GM20431 (cell line): Measurements from ENCODE around the gene TSACC.
"Not testable (repeated sequence)": the region's sequence is repeated elsewhere in the genome, so short reads cannot be mapped to it uniquely, and the experiment has no call there.

Experiments
- in situ Hi-C: fragments of 300-500 bp; cut with MseI, MboI; formaldehyde crosslinking; loops from one replicate; pipeline ENCODE4 v1.15.0; 2020; ENCODE audit warnings: low sequenced_read_pairs; ENCODE audit not compliant: unreplicated experiment

Gene TSACC

DNA sequence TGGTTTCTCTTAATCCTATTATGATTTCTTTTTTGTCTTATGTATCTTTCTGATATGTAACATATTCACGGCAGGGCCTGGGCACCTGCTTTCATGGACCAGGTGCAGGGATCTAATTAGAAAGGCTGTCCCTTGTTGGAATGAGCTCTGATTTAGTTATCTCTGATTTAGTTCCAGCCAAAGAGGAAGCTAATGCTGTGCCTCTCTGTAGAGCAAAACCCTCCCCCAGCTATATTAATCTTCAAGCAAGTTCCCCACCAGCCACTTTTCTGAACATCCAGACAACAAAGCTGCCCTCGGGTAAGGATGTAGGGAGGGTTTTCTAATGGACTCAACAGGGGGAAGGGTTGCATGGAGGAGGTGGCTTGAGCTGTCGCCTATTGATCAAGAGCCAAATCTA is 6.1 kb downstream of the TSACC start:
- in situ Hi-C loops, result no loop called here

GRCh38 chr1:156346035-156346434 is 7.7 kb downstream of the TSACC start:
- in situ Hi-C loops, result not testable (repeated sequence)

DNA sequence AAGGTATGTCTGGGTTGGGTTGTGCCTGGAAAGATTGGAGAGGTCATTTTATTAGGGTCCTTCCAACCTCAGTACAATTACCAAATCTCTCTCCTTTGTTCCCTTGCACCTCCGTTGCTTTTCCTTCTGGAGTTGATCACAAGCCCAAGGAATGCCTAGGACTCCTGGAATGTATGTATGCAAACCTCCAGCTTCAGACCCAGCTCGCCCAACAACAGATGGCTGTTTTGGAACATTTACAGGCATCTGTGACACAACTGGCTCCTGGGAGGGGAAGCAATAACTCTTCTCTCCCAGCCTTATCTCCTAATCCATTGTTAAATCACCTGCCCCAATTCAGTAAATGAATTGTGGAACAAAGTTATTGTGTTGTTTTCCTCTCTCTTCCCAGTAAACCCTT is 8.3 kb downstream of the TSACC start:
- in situ Hi-C loops, result no loop called here

GRCh38 chr1:156347331-156347730 is 9.0 kb downstream of the TSACC start:
- in situ Hi-C loops, result no loop called here

DNA sequence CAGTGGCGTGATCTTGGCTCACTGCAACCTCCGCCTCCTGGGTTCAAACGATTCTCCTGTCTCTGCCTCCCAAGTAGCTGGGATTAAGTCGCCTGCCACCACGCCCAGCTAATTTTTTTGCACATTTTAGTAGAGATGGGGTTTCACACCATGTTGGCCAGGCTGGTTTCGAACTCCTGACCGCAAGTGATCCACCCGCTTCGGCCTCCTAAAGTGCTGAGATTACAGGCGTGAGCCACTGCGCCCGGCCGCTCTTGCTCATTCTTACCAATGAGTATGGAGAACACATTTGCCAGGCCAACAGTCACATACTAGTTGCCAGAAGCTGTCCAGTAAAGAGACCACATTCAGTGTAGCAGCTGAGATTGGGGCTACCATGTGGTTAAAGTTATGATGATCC is 14.2 kb downstream of the TSACC start:
- in situ Hi-C loops, result not testable (repeated sequence)

DNA sequence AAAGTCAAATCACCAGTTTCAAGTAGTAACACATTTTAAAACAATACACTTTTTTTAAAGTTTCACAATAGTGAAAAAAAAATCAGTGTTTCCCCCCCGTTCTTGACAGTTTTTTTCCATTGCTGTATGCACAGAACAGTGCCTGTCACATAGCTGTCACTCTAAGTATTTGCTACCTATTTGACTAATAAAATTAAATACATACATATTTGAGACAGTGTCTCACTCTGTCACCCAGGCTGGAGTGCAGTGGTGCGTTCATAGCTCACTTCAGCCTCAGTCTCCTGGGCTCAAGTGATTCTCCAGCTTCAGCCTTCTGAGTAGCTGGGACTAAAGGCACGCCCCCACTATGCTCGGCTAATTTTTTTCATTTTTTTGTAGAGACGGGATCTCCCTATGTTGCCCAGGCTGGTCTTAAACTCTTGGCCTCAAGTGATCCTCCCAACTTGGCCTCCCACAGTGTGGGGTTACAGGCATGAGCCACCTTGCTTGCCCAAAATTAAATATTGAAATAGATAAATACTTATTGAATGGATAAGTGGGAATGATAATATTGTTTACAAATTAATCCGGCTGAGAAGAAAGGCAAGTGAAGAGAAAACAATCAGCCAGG is 18.0 kb downstream of the TSACC start:
- in situ Hi-C loops, result no loop called here

- in situ Hi-C loops, result no loop called here
Observed at GRCh38 chr1:156356875-156357534, 18.7 kb downstream of the TSACC start.

GRCh38 chr1:156357977-156358376 is 19.7 kb downstream of the TSACC start:
- in situ Hi-C loops, result no loop called here

GRCh38 chr1:156358641-156359040 is 20.3 kb downstream of the TSACC start:
- in situ Hi-C loops, result no loop called here

DNA sequence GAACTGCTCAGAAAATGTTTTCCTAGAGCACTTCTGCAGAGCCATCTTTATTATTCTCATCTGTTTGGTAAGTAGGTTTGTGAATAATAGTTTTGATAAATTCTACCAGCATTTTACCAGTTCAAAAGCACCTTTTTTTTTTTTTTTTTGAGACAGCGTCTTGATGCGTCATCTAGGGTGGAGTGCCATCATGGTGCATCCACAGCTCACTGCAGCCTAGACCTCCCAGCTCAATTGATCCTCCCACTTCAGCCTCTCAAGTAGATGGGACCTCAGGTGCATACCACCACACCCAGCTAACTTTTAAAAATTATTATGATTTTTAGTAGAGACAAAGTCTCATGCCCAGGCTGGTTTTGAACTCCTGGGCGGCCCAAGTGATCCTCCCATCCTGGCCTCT is 20.9 kb downstream of the TSACC start:
- in situ Hi-C loops, result no loop called here

DNA sequence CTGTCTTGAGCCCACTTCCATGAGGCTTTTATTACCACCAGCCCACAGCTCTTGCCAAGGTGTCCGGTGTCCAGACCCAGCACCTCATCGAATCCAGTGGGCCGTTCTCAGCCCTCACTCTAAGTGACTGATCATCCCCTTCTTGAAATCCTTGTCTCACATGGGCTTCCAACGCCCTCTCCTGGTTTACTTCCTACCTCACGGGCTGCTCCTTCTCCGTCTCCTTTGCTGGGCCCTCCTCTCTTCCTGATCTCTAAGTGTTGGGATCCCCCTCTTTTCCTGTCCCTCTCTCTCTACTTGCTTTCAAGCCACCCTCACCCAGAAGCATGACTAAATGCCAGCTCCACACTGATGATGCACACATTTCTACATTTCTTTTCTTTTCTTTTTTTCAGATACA is 21.6 kb downstream of the TSACC start:
- in situ Hi-C loops, result no loop called here

DNA sequence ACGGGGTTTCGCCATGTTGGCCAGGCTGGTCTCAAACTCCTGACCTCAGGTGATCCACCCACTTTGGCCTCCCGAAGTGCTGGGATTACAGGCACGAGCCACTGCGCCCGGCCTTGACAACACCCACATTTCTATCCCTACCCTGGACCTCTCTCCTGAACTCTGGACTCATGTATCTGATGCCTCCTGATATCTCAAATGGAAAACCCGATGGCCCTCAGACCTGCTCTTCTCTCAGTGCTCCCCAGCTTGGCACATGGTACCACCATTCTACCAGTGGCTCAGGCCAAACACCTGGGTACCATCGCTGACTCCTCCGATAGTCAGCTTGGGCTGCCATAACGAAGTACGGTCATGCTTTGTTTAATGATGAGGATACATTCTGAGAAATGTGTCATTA is 22.2 kb downstream of the TSACC start:
- in situ Hi-C loops, result no loop called here

DNA sequence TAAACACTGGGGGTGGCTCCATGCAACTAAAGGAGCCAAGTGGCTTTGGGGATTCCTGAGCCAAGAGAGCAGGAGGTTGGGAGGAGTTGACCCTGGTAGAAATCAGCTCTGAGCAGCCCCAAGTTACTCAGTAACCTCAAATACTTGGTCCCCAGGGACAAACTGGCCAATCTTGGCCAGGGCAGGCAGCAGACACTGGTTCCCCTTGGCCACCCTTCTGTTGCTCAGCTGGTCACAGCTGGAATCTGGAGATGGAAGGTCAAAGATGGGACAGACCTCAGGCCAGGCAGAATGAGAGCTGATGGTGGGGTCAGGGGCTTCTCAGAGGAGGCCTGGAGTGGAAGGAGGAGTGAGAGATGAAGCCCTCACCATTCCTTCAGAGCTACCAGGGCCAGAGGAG is 27.4 kb downstream of the TSACC start:
- in situ Hi-C loops, result no loop called here

DNA sequence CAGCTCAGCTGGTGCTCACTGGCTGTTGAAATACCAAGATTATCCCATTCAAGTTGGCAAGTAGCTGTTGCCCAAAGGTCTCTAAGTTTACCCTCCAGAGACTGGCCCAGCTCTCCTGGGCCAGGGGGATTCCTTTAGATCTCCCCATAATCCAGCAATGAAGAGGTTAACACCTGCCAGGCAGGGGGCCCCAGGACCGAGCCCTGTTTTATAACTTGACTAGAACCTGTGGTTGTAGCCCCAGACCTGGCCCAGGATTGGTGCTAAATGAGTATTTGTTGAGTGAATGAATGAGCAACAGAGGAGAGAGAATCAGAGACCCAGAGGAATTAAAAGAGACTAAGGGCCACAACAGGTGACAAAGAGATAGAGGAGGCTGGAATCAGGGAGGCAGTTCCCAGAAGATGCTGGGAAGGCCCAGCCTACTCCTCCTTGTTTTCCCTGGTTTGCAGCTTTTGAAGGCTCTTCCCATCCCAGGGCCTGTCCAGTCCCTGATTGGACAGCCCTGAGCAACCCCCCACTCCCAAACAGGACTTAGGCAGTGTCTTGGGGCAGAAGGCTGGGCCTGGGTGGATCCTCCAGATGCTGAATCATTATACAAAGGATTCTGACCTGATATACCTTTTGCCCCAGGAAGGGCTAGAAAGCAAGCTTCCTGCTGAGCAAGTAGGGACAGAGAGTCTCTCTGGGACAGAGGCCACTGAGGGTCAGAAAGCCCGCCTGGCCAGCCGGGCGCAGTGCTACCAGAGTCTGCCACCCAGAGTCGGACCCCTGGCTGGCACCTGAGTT is 28.2 kb downstream of the TSACC start:
- in situ Hi-C loops, result no loop called here

- in situ Hi-C loops, result no loop called here
Observed at GRCh38 chr1:156367383-156368156, 29.2 kb downstream of the TSACC start.

- in situ Hi-C loops, result no loop called here
Observed at GRCh38 chr1:156368157-156368658, 29.9 kb downstream of the TSACC start.

DNA sequence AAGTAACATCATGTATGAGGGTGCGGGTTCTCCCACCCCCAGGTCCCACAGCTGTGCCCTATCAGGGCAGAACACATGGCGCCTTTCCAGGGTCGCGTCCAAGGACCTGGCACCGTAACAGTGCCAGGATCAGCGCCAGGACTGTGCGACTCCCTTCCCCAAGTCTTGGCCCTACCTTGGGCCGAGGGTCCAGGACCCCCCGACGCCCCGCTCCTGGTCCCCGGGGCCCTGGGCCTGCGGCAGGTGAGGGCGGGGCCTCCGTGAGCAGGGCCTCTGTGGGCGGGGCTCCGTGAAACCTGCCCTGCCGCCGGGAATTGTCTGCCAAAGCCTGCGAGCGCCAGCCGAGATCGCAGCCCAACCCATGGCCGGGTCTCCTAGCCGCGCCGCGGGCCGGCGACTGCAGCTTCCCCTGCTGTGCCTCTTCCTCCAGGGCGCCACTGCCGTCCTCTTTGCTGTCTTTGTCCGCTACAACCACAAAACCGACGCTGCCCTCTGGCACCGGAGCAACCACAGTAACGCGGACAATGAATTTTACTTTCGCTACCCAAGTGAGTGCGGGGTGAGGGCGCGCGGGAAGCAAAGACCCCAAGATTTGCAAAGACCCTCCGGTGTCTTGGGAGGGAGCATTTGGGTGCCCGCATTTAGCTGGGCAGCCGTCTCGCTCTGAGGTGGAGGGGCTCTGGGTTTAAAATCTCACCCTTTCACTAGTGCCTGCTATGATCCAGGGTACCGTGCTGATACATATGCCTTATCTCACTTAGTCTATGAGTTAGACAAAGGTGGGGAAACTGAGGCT is 30.8 kb downstream of the TSACC start, which contains the start of gene RHBG:
TSS of gene RHBG (plus strand) at position 323 of the 796 bp plus-strand sequence. CDS start at position 362, 39 bp downstream.
- in situ Hi-C loops, result no loop called here

DNA sequence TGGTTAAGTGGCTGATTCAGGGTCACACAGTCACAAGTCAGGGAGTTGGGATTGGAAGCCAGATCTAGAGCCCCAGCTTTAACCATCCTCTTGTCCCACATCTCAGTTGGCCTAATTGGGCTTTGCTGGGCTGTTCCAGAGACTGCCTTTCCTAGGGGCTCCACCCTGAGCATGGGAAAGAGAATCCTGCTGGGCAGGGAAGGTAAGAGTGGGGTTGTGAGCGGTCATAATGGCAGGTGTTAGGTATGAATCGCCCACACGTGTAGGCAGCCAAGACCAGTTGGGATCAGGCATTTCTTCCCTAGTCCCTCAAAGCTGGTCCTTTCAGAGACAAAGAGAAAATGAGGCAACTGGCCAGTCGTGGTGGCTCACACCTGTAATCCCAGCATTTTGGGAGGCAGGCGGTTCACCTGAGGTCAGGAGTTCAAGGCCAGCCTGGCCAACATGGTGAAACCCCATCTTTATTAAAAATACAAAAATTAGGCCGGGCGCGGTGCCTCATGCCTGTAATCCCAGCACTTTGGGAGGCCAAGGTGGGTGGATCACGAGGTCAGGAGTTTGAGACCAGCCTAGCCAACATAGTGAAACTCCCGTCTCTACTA is 31.5 kb downstream of the TSACC start:
- in situ Hi-C loops, result not testable (repeated sequence)
